HepG2 (cell line): Measurements from ENCODE around the gene ZSWIM7. TPM values are rescaled to one million over a fixed set of nuclear protein-coding genes. Genes with fewer than 3 reads are reported as not detected.

Experiments used
- ATAC-seq: fragments of 200-7000 bp; cut with Tn5 transposase; 3 replicates; pipeline ENCODE4 v1.9.1; 2020; ENCODE audit warnings: mild to moderate bottlenecking, moderate library complexity
- BruUV-seq: library from RNA; stranded (reverse); fragments of 400-500 nt; replicated peaks from 2 replicates; lab custom pipeline; 2021; lab: Mats Ljungman, UMichigan
- CTCF ChIA-PET: fragments of 300-600 bp; formaldehyde crosslinking; extraction: SDS; loops from one replicate; lab custom pipeline; 2021; ENCODE audit warnings: low total read pairs, inconsistent platforms, low intra/inter-chr PET ratio; lab: Yijun Ruan, JAX
- POLR2A ChIA-PET: fragments of 350-600 bp; sonication (Branson Sonifier 250); formaldehyde crosslinking; loops from one replicate; lab custom pipeline; 2020; ENCODE audit warnings: antibody characterized with exemption, inconsistent platforms; lab: Yijun Ruan, JAX
- DNase-seq: peaks from one replicate; pipeline ENCODE4 v3.0.0-alpha.2; 2015; ENCODE audit warnings: low spot score
- FAIRE-seq: peaks from 3 replicates; lab custom pipeline; 2011; peaks lifted over from hg19 to GRCh38; lab: Jason Lieb, UNC
- H2AFZ ChIP-seq: one replicate; pipeline ENCODE4 v1.6.1; 2011; ENCODE audit warnings: low read length, inconsistent platforms
- H3K27ac ChIP-seq: fragments of 300-600 bp; 3 replicates; pipeline ENCODE4 v1.8.0; 2011; ENCODE audit warnings: mixed run types, mild to moderate bottlenecking, mixed read lengths, low read length, inconsistent platforms; ENCODE audit not compliant: insufficient read depth; ENCODE audit errors: extremely low read length
- H3K27me3 ChIP-seq, 2 experiments: fragments of 200-600 bp in 1 of 2; 2 replicates in 1 of 2; 3 replicates in 1 of 2; pipeline versions ENCODE4 v1.6.0 to v1.8.0; 2011; ENCODE audit warnings: low read length in 2 of 2, mild to moderate bottlenecking in 2 of 2, moderate library complexity in 2 of 2, inconsistent platforms in 1 of 2; ENCODE audit not compliant: insufficient read depth in 2 of 2, control insufficient read depth in 1 of 2
- H3K36me3 ChIP-seq, 2 experiments: fragments of 200-600 bp in 1 of 2; replicated peaks in 1 of 2; 2 replicates in 1 of 2; 3 replicates in 1 of 2; pipeline versions ENCODE4 v1.5.1 to v1.8.0; 2011; ENCODE audit warnings: low read length in 2 of 2, inconsistent platforms in 1 of 2; ENCODE audit not compliant: insufficient read depth in 2 of 2, control insufficient read depth in 1 of 2
- H3K4me1 ChIP-seq: 2 replicates; pipeline ENCODE4 v1.5.1; 2012; ENCODE audit warnings: low read length, inconsistent platforms; ENCODE audit not compliant: insufficient read depth
- H3K4me2 ChIP-seq: 2 replicates; pipeline ENCODE4 v1.6.0; 2011; ENCODE audit warnings: low read depth, low read length, inconsistent platforms
- H3K4me3 ChIP-seq, 3 experiments: fragments of 200-600 bp in 1 of 3; sonication (generic), shearing (Covaris generic) in 1 of 3; replicated peaks in 1 of 3; 2 replicates each; pipeline ENCODE4 v1.5.1; 2011 to 2016; ENCODE audit warnings: low read length in 3 of 3, inconsistent platforms in 2 of 3, low read depth in 2 of 3, mild to moderate bottlenecking in 2 of 3, control low read depth in 1 of 3, mixed read lengths in 1 of 3; ENCODE audit not compliant: insufficient read depth in 1 of 3
- H3K79me2 ChIP-seq: one replicate; pipeline ENCODE4 v1.6.1; 2011; ENCODE audit warnings: low read length, inconsistent platforms; ENCODE audit not compliant: insufficient read depth
- H3K9ac ChIP-seq: 2 replicates; pipeline ENCODE4 v1.6.0; 2011; ENCODE audit warnings: mild to moderate bottlenecking, low read depth, low read length, inconsistent platforms; ENCODE audit not compliant: insufficient read depth
- H3K9me3 ChIP-seq: 2 replicates; pipeline ENCODE4 v1.5.1; 2012; ENCODE audit warnings: mild to moderate bottlenecking, low read length
- H4K20me1 ChIP-seq: 2 replicates; pipeline ENCODE4 v1.6.0; 2011; ENCODE audit warnings: inconsistent platforms, mild to moderate bottlenecking, low read length, moderate library complexity; ENCODE audit not compliant: insufficient read depth
- ATF4 ChIP-seq, 2 experiments: fragments of 450-650 bp in 1 of 2; sonication (generic) in 1 of 2; formaldehyde crosslinking; IDR thresholded peaks; 2 replicates each; pipeline versions ENCODE4 v1.5.0 to v1.8.0; 2020 to 2022; ENCODE audit warnings: mild to moderate bottlenecking in 1 of 2, missing genetic modification reagents in 1 of 2
- ATF5 ChIP-seq: sonication (generic); formaldehyde crosslinking; IDR thresholded peaks from 2 replicates; pipeline ENCODE4 v1.4.0; 2020; ENCODE audit warnings: mild to moderate bottlenecking, low read depth, missing genetic modification reagents
- BHLHE40 ChIP-seq: IDR thresholded peaks from 2 replicates; pipeline ENCODE4 v1.6.1; 2011; ENCODE audit warnings: low read length, improper control_type of control experiment
- FOSL1 ChIP-seq: sonication (generic); formaldehyde crosslinking; IDR thresholded peaks from 2 replicates; pipeline ENCODE4 v1.9.0; 2021; ENCODE audit warnings: missing genetic modification reagents, borderline replicate concordance
- FOXM1 ChIP-seq: sonication (generic); formaldehyde crosslinking; IDR thresholded peaks from 2 replicates; pipeline ENCODE4 v1.5.0; 2020; ENCODE audit warnings: missing genetic modification reagents
- HHEX ChIP-seq: IDR thresholded peaks from 2 replicates; pipeline ENCODE4 v1.6.1; 2016; ENCODE audit warnings: control low read depth
- HMGXB4 ChIP-seq, 2 experiments: sonication (generic) in 1 of 2; formaldehyde crosslinking in 1 of 2; IDR thresholded peaks; 2 replicates each; pipeline versions ENCODE4 v1.4.0 to v1.6.1; 2018 to 2020; ENCODE audit warnings: missing genetic modification reagents in 2 of 2, borderline replicate concordance in 1 of 2, low read depth in 1 of 2, mild to moderate bottlenecking in 1 of 2, missing biosample characterization in 1 of 2
- KLF16 ChIP-seq, 2 experiments: sonication (generic) in 1 of 2; formaldehyde crosslinking in 1 of 2; IDR thresholded peaks; 2 replicates each; pipeline versions ENCODE4 v1.6.1 to v1.8.0; 2016 to 2023; ENCODE audit warnings: missing genetic modification reagents in 2 of 2, missing compliant biosample characterization in 1 of 2
- MLLT10 ChIP-seq: sonication (generic); formaldehyde crosslinking; IDR thresholded peaks from 2 replicates; pipeline ENCODE4 v1.4.0; 2020; ENCODE audit warnings: missing genetic modification reagents
- TRIM24 ChIP-seq: sonication (generic); formaldehyde crosslinking; IDR thresholded peaks from 2 replicates; pipeline ENCODE4 v1.8.0; 2022; ENCODE audit warnings: mild to moderate bottlenecking, missing genetic modification reagents
- ZNF12 ChIP-seq: sonication (generic); formaldehyde crosslinking; IDR thresholded peaks from 2 replicates; pipeline ENCODE4 v1.5.0; 2020; ENCODE audit warnings: missing genetic modification reagents
- ZNF7 ChIP-seq: IDR thresholded peaks from 2 replicates; pipeline ENCODE4 v1.6.1; 2016; ENCODE audit warnings: missing biosample characterization, missing genetic modification reagents
- ZNF891 ChIP-seq: sonication (generic); formaldehyde crosslinking; IDR thresholded peaks from 2 replicates; pipeline ENCODE4 v1.5.0; 2020; ENCODE audit warnings: mild to moderate bottlenecking, missing genetic modification reagents
- WGBS: methylation state at CpG from one replicate; pipeline ENCODE4 v1.1.6; 2017; ENCODE audit warnings: low lambda C conversion rate; 5-methylcytosine and 5-hydroxymethylcytosine counted together
- in situ Hi-C: cut with HindIII; loops from 2 replicates; pipeline ENCODE4 v1.10.0; 2017; ENCODE audit warnings: low pct_unique_long_range_greater_than_20kb; ENCODE audit not compliant: extremely low pct_ligation_motif_present
- intact Hi-C: fragments of 100-400 bp; cut with micrococcal nuclease; formaldehyde crosslinking; loops from one replicate; pipeline ENCODE4 v1.10.0; 2022; ENCODE audit not compliant: unreplicated experiment
- polyA plus RNA-seq, 8 experiments: library from polyadenylated mRNA; depleted of rRNA in 3 of 8; stranded (reverse) in 7 of 8; unstranded in 1 of 8; fragments of >200 nt; fragmentation: Illumina TruSeq in 4 of 8; extraction: Trizol in 4 of 8; gene quantifications; 2 replicates each; pipeline versions ENCODE4 v1.2.1 to v1.2.3, GENCODE V29; 2011 to 2016; ENCODE audit warnings: low read depth in 4 of 8, missing spikeins in 1 of 8, mixed read lengths in 1 of 8; ENCODE audit not compliant: insufficient read depth in 1 of 8
- total RNA-seq, 5 experiments: library from RNA; depleted of rRNA; stranded (reverse); fragments of >200 nt; fragmentation: Illumina TruSeq; extraction: Trizol; gene quantifications; 2 replicates each; pipeline ENCODE4 v1.2.3, GENCODE V29; 2016; ENCODE audit warnings: low read depth in 1 of 5

ZSWIM7 gene
- total and polyA plus RNA-seq, 2 of the 13 experiments (the other 11 are each of a cell fraction or from before 2014, with no cell fraction given) = 13.1 to 28.1 TPM

- no peaks in the 10 kb centered on the region for H3K27me3 ChIP-seq
- TF ChIP-seq KLF16 (CRISPR knock-in tag; IDR thresholded peaks at IDR 0.05) = no peak
- no peak for TF ChIP-seq BHLHE40
- TF ChIP-seq ZNF7 (CRISPR knock-in tag) = no peak
- no peak for TF ChIP-seq FOSL1 (CRISPR knock-in tag)
- no peak for TF ChIP-seq HHEX
- TF ChIP-seq HMGXB4 (CRISPR knock-in tag; IDR thresholded peaks at IDR 0.05; ENCODE audit: borderline replicate concordance in 1 of 2, low read depth in 1 of 2) = no peak
- TF ChIP-seq ATF4 (CRISPR knock-in tag; IDR thresholded peaks at IDR 0.05) = no peak
- no peak for TF ChIP-seq TRIM24 (CRISPR knock-in tag)
- TF ChIP-seq ZNF891 (CRISPR knock-in tag) = no peak
- TF ChIP-seq ATF5 (CRISPR knock-in tag) = no peak
- TF ChIP-seq FOXM1 (CRISPR knock-in tag) = no peak
- TF ChIP-seq ZNF12 (CRISPR knock-in tag) = no peak
- no peak for TF ChIP-seq MLLT10
- TF ChIP-seq, all 625 proteins: peak for 0
- peaks cover 4% of the 10 kb centered on the region for H3K79me2 ChIP-seq
- no peak overlapping the region for H2AFZ ChIP-seq
- peaks cover 27 to 62% of the 10 kb centered on the region in 2 experiments for H3K36me3 ChIP-seq
- intact Hi-C loops = no loop called here
- 97% methylated on average over 3 of the region's 3 CpGs for WGBS
- ChIA-PET CTCF (no interaction called here), POLR2A (no interaction called here)
- in situ Hi-C loops = no loop called here
- H3K4me1 ChIP-seq = peaks cover 14% of the 10 kb centered on the region
- no peak overlapping the region for H3K27ac ChIP-seq
- H3K4me3 ChIP-seq = no peak overlapping the region
- H3K4me2 ChIP-seq = no peak overlapping the region
- H3K9ac ChIP-seq = no peak overlapping the region
- no TSS peak for BruUV-seq
- no peaks in the 10 kb centered on the region for H4K20me1 ChIP-seq
- FAIRE-seq (no peak), DNase-seq (no peak), ATAC-seq (no peak)
- no peaks in the 10 kb centered on the region for H3K9me3 ChIP-seq
Observed at GRCh38 chr17:16007439-16007838, 7.9 kb upstream of the ZSWIM7 start.
